ENCODE data around the gene SURF1. TPM values are rescaled to one million over a fixed set of nuclear protein-coding genes. Genes with fewer than 3 reads are reported as not detected.

SURF1 gene, protein sequence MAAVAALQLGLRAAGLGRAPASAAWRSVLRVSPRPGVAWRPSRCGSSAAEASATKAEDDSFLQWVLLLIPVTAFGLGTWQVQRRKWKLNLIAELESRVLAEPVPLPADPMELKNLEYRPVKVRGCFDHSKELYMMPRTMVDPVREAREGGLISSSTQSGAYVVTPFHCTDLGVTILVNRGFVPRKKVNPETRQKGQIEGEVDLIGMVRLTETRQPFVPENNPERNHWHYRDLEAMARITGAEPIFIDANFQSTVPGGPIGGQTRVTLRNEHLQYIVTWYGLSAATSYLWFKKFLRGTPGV
- 20.6 and 38.1 TPM in 2 replicates for total RNA-seq (ENCODE audit: low replicate concordance)

DNA sequence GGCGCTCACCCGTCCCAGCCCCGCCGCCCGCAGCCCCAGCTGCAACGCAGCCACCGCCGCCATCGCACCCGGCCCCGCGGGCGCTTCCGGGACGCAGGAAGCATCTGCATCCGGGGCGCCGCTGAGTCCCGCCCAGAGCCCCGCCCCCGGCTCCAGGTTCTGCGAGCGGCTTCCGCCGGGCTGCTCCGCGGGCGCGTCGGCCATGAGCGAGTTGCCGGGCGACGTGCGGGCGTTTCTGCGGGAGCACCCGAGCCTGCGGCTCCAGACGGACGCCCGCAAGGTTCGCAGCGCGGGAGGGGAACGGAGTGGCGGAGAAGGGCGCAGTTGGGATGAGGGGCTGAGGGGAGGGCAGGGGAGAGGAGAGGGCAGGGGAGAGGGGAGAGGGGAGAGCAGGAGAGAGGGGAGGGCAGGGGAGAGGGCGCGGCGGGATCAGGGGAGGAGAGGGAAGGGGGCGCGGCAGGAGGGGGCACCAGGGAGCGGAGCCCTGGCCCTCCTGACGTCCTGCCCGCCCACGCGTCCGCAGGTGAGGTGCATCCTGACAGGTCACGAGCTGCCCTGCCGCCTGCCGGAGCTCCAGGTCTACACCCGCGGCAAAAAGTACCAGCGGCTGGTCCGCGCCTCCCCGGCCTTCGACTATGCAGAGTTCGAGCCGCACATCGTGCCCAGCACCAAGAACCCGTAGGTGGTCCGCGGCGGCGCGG lies at the start of gene SURF1, which contains the start of gene SURF2:
TSS of gene SURF1 (minus strand) at position 97 of the 701 bp plus-strand sequence. CDS start at position 63, 34 bp downstream.
TSS of gene SURF2 (plus strand) at position 160 of the 701 bp plus-strand sequence. CDS start at position 203, 43 bp downstream.

DNA sequence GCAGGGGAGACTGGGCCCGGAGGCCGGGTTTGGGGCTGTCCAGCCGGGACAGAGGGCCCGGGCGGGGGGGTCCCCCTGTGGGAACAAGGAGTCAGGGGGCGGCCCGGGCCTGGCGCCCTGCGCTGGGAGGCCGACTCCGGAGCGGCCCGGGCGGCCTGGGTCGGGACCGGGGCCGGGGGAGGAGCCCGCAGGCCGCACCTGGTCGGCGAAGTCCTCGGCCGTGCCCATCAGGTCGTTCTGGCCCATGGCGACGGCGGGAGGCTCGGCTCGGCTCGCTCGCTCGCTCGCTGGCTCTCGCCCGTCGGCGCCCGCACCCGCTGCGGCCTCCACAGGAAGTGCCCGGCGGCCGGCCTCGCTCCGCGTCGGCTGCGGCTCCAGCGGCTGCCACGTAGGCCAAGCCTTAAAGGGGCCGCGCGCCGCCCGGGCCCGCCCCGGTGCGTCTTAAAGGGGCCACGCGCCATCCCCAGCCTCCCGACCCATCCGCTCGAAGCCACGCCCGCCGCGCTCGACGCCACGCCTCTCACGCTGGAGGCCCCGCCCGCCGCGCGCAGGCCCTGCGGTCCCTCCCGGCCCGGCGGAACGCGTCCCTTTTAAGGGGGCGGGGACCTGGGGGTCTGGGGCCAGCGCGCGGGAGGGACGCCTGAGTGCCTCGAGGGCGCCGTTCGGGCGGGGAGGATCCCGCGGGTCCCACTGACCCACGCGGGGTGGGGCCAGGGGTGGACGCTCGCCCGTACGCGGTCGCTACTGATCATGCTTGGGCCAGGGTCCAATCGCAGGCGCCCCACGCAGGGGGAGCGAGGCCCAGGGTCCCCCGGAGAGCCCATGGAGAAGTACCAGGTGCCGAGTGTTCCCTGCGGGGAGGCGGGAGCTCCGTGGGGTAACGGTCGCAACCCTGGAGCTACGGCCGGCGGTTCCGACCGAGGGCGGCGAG lies 19.7 kb upstream of the SURF1 start, which contains the start of the genes STKLD1 and SURF4:
TSS of gene STKLD1 (plus strand) at position 643 of the 931 bp plus-strand sequence. CDS start at position 751, 108 bp downstream.
TSS of gene SURF4 (minus strand) at position 337 of the 931 bp plus-strand sequence. CDS start at position 246, 91 bp downstream.

DNA sequence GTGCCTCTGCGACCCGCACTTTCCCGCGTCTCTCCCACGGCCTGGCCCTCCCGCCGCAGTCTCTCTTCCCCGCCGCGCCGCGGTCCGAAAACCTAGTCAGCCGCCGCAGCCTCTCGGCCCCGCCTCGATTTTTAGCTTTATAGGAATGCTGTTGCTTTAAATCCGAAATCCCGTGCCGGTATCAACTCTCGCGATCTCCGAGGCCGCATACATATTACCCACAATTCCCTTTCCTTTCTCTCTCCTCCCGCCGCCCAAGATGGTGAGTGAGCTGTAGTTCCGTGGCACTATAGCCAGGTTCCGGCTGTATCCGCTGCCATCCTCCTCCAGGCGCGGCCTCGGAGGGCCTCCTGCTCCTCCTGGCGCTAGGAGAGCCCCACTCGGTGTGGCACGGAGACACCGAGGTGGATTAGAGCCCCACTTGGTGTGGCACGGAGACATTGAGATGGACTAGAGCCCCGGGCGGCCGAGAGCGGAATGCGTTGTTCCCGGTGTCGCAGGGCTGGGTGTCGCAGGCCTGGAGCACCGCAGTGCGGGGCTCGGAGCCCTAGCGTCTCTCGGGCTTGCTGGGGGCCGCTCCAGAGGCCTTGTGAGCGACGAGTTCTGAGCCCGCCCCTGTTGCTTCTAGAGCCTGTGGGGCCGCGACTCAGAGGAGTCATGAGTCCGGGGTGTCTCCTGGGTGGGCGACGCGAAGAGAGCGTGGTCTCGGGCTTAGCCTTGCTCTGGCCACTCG lies 8.1 kb downstream of the SURF1 start, which contains the start of the genes MED22 and RPL7A:
TSS of gene MED22 (minus strand) at position 147 of the 733 bp plus-strand sequence. CDS start 1,469 bp downstream, outside the sequence.
TSS of gene RPL7A (plus strand) at position 234 of the 733 bp plus-strand sequence. CDS start at position 260, 26 bp downstream.

GRCh38 chr9:133335924-133336811 lies 20.1 kb downstream of the SURF1 start, which contains the start of gene SURF6:
TSS of gene SURF6 (minus strand) at chr9:133336188. CDS start at chr9:133336132, 56 bp downstream.

Other genes with a start within 250 kb of the SURF1 start
- gene RALGDS, start 235.2 kb downstream of the SURF1 start, total RNA-seq (ENCODE audit: low replicate concordance), result 18.6 and 22.1 TPM in 2 replicates
- 3.5 and 7.7 TPM in 2 replicates for gene GBGT1, start 192.6 kb downstream of the SURF1 start, total RNA-seq (ENCODE audit: low replicate concordance)
- gene OBP2B, start 147.2 kb downstream of the SURF1 start, total RNA-seq (ENCODE audit: low replicate concordance), result not detected in 2 replicates
- not detected in 2 replicates for gene ABO, start 81.3 kb downstream of the SURF1 start, total RNA-seq (ENCODE audit: low replicate concordance)
- gene SURF6, start 20.3 kb downstream of the SURF1 start, total RNA-seq (ENCODE audit: low replicate concordance), result 8.1 and 11.0 TPM in 2 replicates
- gene MED22, start 8.4 kb downstream of the SURF1 start, total RNA-seq (ENCODE audit: low replicate concordance), result 13.8 and 63.1 TPM in 2 replicates
- 3,249 and 3,613 TPM in 2 replicates for gene RPL7A, start 8.3 kb downstream of the SURF1 start, total RNA-seq (ENCODE audit: low replicate concordance)
- gene SURF2, start 63 bp upstream of the SURF1 start, total RNA-seq (ENCODE audit: low replicate concordance), result 12.9 and 15.6 TPM in 2 replicates
- gene SURF4, start 19.6 kb upstream of the SURF1 start, total RNA-seq (ENCODE audit: low replicate concordance), result 512 and 569 TPM in 2 replicates
- gene STKLD1, start 19.9 kb upstream of the SURF1 start, total RNA-seq (ENCODE audit: low replicate concordance), result 0.35 and 0.75 TPM in 2 replicates
- 17.4 and 27.3 TPM in 2 replicates for gene REXO4, start 61.5 kb upstream of the SURF1 start, total RNA-seq (ENCODE audit: low replicate concordance)
- 1.8 and 3.5 TPM in 2 replicates for gene ADAMTS13, start 65.9 kb upstream of the SURF1 start, total RNA-seq (ENCODE audit: low replicate concordance)
- gene CACFD1, start 103.5 kb upstream of the SURF1 start, total RNA-seq (ENCODE audit: low replicate concordance), result 8.0 and 9.6 TPM in 2 replicates
- 1.9 and 17.8 TPM in 2 replicates for gene SLC2A6, start 122.6 kb upstream of the SURF1 start, total RNA-seq (ENCODE audit: low replicate concordance)
- not detected in 2 replicates for gene MYMK, start 168.5 kb upstream of the SURF1 start, total RNA-seq (ENCODE audit: low replicate concordance)
- under 0.01 and 0.12 TPM in 2 replicates for gene ADAMTSL2, start 178.2 kb upstream of the SURF1 start, total RNA-seq (ENCODE audit: low replicate concordance)